ENCODE measurements around the gene CTNNA2.

CTNNA2 gene

DNA sequence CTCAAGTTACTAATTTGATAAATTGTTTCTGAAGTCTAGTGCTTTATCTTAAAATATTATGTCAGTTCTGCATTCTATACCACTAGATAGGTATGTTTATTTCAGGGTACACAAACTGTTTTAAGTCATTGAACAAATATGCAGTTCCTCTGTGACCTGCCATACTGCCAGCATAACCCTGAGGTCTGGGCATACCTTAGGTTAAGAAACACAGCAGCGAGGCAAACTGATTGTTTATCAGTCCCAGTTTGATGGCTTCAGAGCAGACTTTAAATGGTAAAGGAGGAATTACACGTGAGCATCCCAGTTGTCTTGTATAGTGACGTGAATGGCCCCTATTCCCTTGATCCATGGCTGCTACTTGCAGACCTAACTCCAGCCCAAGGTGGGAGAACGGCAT is 978.1 kb downstream of the CTNNA2 start:
- no peak overlapping the region for H3K4me3 ChIP-seq (ENCODE audit: low read depth, low read length)
- TF ChIP-seq, protein P1, sequence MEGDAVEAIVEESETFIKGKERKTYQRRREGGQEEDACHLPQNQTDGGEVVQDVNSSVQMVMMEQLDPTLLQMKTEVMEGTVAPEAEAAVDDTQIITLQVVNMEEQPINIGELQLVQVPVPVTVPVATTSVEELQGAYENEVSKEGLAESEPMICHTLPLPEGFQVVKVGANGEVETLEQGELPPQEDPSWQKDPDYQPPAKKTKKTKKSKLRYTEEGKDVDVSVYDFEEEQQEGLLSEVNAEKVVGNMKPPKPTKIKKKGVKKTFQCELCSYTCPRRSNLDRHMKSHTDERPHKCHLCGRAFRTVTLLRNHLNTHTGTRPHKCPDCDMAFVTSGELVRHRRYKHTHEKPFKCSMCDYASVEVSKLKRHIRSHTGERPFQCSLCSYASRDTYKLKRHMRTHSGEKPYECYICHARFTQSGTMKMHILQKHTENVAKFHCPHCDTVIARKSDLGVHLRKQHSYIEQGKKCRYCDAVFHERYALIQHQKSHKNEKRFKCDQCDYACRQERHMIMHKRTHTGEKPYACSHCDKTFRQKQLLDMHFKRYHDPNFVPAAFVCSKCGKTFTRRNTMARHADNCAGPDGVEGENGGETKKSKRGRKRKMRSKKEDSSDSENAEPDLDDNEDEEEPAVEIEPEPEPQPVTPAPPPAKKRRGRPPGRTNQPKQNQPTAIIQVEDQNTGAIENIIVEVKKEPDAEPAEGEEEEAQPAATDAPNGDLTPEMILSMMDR (IDR thresholded peaks at IDR 0.05; ENCODE audit: borderline replicate concordance, insufficient read depth, low read depth, low read length), result no peak

DNA sequence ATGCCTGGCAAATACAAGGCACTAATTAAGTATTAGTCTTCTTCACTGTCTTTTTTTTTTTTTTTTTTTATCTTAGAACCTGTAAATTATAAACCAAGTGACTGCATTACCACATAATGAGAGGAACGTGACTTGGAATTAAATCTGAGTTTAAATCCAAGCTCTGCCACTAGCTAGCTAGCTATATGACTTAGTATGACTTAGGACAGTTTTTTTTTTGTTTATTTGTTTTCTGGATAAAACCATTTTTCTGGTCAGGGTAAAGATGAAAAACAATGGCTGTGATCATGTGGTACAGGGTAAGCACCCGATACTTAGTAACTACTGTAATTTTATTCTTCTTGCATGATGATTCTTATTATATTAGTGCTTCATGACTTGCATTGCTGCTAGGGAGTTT is 983.5 kb downstream of the CTNNA2 start:
- no peak overlapping the region for H3K4me3 ChIP-seq (ENCODE audit: low read depth, low read length)
- TF ChIP-seq, protein P1 (IDR thresholded peaks at IDR 0.05; ENCODE audit: borderline replicate concordance, insufficient read depth, low read depth, low read length), result no peak

DNA sequence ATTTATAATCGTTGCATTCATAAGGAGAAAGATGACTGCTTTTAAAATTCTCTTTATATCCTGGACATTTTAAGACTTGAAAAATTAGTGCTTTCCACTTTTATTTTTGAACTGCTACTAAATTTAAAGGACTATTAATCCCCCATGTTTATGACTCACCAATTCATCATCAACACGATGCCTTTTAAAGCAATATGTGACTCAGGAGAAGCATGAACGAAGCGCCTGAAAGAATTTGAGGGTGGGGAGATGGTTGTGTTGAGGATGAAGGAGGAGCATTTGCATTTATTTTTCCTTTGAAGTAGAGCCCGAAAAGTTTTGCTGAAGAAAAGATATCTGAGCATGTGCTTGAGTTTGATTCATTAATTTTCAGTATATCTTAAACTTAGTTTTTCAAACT is 983.9 kb downstream of the CTNNA2 start:
- TF ChIP-seq, protein P1 (IDR thresholded peaks at IDR 0.05; ENCODE audit: borderline replicate concordance, insufficient read depth, low read depth, low read length), result no peak
- H3K4me3 ChIP-seq (ENCODE audit: low read depth, low read length), result no peak overlapping the region

DNA sequence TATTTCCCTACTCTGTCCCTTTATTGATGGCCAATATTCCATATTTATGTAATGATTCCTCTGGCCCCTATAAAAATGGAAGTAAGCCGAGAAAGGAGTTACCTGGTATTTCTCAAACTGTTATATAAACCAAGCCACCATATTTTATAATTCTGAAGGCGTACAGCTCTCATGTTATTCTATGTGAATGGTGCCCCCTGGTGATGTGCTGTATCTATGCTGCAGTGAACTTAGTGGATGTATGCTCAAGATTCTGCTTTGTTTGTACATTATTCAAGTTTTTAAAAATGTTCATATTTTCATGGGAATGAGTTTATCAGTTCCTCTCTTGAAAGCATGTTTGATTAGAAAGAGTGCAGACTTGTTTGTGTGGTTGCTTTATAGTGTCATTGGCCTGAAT is 986.2 kb downstream of the CTNNA2 start:
- no peak overlapping the region for H3K4me3 ChIP-seq (ENCODE audit: low read depth, low read length)

DNA sequence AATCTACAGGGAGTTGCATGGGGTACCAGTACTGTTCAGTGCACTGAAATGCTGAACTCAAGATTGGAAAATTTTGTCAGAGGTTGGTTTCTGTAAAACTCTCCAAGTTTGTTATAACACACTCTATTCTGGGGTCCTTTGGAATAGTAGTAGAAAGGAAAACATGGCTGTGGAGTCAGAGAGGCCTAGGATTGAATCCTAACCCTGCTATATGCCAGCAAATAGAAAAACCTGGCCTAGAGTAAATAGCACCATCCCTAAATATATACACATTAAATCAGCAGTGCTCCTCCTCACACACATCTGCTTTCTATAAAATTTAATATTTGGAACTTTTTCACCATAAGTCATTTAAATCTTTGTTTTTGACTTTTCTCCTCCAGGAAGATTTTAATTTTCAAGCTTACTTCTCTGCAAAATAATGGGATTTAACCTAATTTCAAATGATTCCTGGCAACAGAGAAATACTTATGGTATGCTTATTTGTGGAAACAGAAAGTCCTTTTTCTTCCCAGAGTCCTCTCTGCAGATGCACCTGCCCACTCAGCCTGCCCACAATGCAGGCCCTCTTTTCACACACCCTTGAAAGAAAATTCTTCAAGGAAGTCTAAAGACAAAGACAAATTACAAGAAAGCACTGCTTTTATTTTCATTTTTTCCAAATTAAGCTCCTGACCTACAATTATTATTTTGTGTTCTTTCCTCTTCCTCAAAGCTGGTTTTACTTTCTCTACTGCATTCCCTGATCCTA is 989.2 kb downstream of the CTNNA2 start:
- TF ChIP-seq, protein P1 (IDR thresholded peaks at IDR 0.05; ENCODE audit: borderline replicate concordance, insufficient read depth, low read depth, low read length), result no peak
- H3K4me3 ChIP-seq (ENCODE audit: low read depth, low read length), result no peak overlapping the region

More for the DNA sequence above, 986.2 kb downstream of the CTNNA2 start:
- TF ChIP-seq, protein P1 (IDR thresholded peaks at IDR 0.05; ENCODE audit: borderline replicate concordance, insufficient read depth, low read depth, low read length), result peak; percentile 43; the same call in 1 of the 2 replicates

DNA sequence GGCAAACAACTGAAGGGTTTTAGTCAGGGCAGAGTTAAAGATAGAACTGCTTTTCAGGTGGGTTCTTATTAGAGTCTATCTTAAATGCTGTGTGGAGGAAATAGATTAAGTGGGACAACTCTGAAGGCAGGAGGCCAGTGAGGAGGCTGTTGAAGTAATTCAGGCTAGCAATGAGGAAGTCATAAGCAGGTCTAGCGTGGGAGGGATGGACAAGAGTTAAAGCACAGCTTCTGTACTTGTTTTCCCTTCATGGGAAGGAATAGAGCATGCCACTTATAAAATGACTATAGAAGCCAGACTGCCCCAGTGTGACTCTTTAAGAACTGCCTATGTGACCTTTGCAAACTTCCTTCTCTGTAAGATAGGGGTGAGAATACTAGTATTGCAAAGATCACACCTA is 993.7 kb downstream of the CTNNA2 start:
- H3K4me3 ChIP-seq (ENCODE audit: low read depth, low read length), result no peak overlapping the region
- TF ChIP-seq, protein P1 (IDR thresholded peaks at IDR 0.05; ENCODE audit: borderline replicate concordance, insufficient read depth, low read depth, low read length), result no peak

DNA sequence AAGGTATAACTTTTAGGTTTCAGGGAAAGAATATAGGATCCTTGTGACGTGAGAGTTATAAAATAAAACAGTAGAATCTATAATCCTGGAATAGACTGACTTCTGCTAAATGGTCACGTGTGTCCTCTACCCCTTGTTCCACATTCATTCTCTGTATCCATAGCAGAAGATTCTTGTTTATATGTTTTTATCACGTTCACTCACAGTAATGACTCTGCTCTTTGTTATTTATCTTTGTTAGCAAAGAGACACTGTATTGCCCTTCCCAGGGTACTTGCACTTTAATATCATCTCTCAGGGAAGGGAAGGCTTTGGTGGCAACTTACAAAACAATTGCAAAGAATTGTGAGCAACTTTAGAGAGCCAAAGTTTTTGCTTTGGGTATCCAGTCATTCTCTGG is 997.9 kb downstream of the CTNNA2 start:
- no peak overlapping the region for H3K4me3 ChIP-seq (ENCODE audit: low read depth, low read length)
- TF ChIP-seq, protein P1 (IDR thresholded peaks at IDR 0.05; ENCODE audit: borderline replicate concordance, insufficient read depth, low read depth, low read length), result no peak
